Esophagus mucosa (tissue), 1 donor: ENCODE results near the gene HS3ST6. TPM values are rescaled to one million over a fixed set of nuclear protein-coding genes. Genes with fewer than 3 reads are reported as not detected.
"Not testable (repeated sequence)": the region's sequence is repeated elsewhere in the genome, so short reads cannot be mapped to it uniquely, and the experiment has no call there.

ENCODE experiments used
- ATAC-seq: fragments of 200-7000 bp; cut with Tn5 transposase; one replicate; pipeline ENCODE4 v1.9.1; 2020
- total RNA-seq: library from RNA; stranded (reverse); gene quantifications from one replicate; pipeline ENCODE4 v1.2.4, GENCODE V29; 2023
- donor health status: DM: yes; HTN: yes; CAD: no.

The HS3ST6 gene
- total RNA-seq, 1 donor from 2014 or later = 1.4 TPM

- no peak for ATAC-seq
Measured at GRCh38 chr16:1906846-1907165, 11.4 kb downstream of the HS3ST6 start.

GRCh38 chr16:1906055-1906845 lies 12.0 kb downstream of the HS3ST6 start:
- ATAC-seq = peak; percentile 51

- ATAC-seq = no peak
Measured at GRCh38 chr16:1903845-1904840, 14.1 kb downstream of the HS3ST6 start.

- no peak for ATAC-seq
Measured at GRCh38 chr16:1903220-1903574, 15.0 kb downstream of the HS3ST6 start.

- ATAC-seq = no peak
Measured at GRCh38 chr16:1902547-1903219, 15.5 kb downstream of the HS3ST6 start.

- peak; percentile 26 for ATAC-seq
Measured at GRCh38 chr16:1900452-1900774, 17.8 kb downstream of the HS3ST6 start.

- ATAC-seq = peak; percentile 83
Measured at GRCh38 chr16:1899641-1900451, 18.4 kb downstream of the HS3ST6 start.

- not testable (repeated sequence) for ATAC-seq
Measured at GRCh38 chr16:1897692-1898091, 20.5 kb downstream of the HS3ST6 start.

GRCh38 chr16:1895949-1896675 lies 22.1 kb downstream of the HS3ST6 start:
- ATAC-seq = peak; percentile 57

- no peak for ATAC-seq
Measured at GRCh38 chr16:1895068-1895467, 23.1 kb downstream of the HS3ST6 start.

- no peak for ATAC-seq
Measured at GRCh38 chr16:1890708-1891050, 27.5 kb downstream of the HS3ST6 start.

- no peak for ATAC-seq
Measured at GRCh38 chr16:1890024-1890707, 28.0 kb downstream of the HS3ST6 start.

GRCh38 chr16:1887711-1888354 lies 30.4 kb downstream of the HS3ST6 start:
- ATAC-seq = no peak

- ATAC-seq = no peak
Measured at GRCh38 chr16:1884889-1885288, 33.3 kb downstream of the HS3ST6 start.

- ATAC-seq = peak; percentile 68
Measured at GRCh38 chr16:1884155-1884760, 34.0 kb downstream of the HS3ST6 start.

- ATAC-seq = not testable (repeated sequence)
Measured at GRCh38 chr16:1881172-1881571, 37.0 kb downstream of the HS3ST6 start.

GRCh38 chr16:1879477-1879876 lies 38.7 kb downstream of the HS3ST6 start:
- no peak for ATAC-seq

GRCh38 chr16:1878256-1878655 lies 40.0 kb downstream of the HS3ST6 start:
- no peak for ATAC-seq

- ATAC-seq = no peak
Measured at GRCh38 chr16:1877804-1878203, 40.4 kb downstream of the HS3ST6 start.

GRCh38 chr16:1877089-1877488 lies 41.1 kb downstream of the HS3ST6 start:
- no peak for ATAC-seq
